HG03432 (cell line): ENCODE results near the gene AKAP6.

ENCODE experiments used
- ATAC-seq: cut with Tn5 transposase; IDR thresholded peaks from one replicate; pipeline ENCODE4 v1.9.1; 2021; ENCODE audit warnings: mild to moderate bottlenecking, moderate library complexity; ENCODE audit not compliant: unreplicated experiment

AKAP6 gene

DNA sequence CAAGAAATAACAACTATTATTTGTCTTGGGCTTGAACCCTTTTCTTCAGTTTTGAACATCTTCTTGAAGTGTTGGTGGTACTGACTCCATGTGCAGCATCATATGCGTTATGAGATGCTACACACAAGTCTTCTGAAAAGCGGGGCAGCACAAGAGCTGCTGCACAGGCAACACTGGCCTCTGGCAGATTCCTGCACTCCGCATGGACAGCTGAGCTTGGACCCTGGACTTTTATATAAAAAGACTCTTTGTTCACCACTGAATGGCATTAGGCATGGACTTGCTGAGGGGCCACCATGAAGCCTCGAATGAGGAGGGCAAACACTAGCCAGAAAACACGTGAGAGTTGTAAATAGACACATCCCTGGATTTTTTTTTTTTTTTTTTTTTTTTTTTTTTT is 398.7 kb downstream of the AKAP6 start:
- no peak for ATAC-seq

GRCh38 chr14:32728526-32728925 is 399.4 kb downstream of the AKAP6 start:
- no peak for ATAC-seq

GRCh38 chr14:32728976-32729375 is 399.9 kb downstream of the AKAP6 start:
- no peak for ATAC-seq

GRCh38 chr14:32731249-32731648 is 402.2 kb downstream of the AKAP6 start:
- no peak for ATAC-seq

DNA sequence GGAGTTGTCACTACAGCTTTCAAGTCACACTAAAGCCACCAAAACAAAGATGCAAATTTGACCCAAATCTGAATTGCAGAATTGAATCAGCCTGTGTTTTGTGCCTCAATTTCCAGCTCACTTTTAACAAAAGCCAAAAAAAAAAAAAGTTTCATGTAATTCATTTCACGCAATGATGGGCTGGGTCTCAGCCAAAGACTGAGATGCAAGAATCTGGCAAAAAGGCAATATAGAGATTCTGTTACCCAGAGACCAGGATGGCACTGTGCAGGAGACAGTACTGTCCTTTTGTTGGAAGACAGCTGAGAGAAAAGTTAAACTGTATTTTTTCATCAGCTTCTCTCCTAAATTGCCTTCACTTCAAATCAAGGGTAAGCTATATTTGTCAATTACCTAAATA is 403.9 kb downstream of the AKAP6 start:
- no peak for ATAC-seq

DNA sequence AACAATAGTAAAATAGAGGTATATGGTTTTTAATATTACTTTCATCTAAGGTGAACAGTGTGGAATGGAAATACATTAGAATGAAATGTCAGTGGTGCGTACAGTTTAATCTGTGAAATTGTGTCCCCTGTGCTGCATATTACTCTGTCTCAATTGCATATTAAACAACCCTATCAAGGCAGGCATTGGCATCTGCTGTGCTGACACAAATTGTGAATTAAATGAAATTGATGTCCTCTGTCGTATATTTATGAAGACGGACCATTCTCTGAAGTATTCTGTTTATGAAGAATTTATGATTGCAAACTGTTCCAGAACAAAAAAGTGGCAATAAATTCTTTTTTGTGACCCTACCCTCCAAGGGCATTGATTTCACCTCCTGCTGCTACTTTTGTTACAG is 405.2 kb downstream of the AKAP6 start:
- ATAC-seq: no peak

GRCh38 chr14:32737621-32738020 is 408.5 kb downstream of the AKAP6 start:
- no peak for ATAC-seq

DNA sequence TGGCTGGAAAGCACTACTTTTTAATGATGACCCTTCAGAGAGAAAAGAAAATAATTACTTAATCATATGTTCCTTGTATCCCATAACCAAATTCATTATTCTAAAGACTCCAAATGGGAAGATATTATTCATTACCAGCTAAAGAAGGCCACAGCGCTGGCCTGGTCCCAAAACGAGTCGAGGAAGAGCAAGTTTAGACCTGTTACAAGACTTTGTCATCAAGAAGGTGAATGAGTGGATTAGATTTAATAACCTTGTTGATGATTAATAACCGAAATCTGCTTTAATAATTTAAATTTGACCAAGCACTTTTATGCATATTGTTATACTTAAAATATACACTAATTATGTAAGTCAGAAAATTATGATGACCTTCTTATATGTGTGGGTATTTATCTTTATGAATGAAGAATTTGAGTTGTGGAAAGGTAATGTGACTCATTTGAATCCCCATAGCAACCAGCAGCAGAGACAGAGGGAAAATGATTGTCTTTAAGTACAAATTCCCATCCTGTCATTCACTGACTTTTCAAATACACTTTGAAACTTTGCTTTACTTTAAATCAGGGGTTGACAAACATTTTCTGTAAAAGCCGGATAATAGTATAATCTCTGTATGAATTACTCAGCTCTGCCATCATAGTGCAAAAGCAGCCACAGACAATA is 409.2 kb downstream of the AKAP6 start:
- no peak for ATAC-seq

DNA sequence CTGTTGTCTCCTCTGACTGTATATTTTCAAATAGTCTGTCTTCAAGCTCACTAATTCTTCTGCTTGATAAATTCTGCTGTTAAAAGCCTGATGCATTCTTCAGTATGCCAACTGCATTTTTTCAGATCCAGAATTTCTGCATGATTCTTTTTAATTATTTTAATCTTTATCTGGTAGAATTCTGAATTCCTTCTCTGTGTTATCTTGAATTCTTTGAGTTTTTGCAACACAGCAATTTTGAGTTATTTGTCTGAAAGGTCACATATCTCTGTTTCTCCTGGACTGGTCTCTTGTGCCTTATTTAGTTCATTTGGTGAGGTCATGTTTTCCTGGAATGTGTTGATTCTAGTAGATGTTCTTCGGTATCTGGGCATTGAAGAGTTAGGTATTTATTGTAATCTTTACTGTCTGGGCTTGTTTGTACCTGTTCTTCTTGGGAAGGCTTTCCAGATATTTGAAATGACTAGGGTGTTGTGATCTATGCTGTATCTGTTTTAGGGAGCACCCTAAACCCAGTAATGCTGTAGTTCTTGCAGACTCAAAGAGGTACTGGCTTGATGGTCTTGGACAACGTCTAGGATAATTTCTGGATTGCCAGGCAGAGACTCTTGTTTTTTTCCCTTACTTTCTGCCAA is 415.8 kb downstream of the AKAP6 start:
- no peak for ATAC-seq

DNA sequence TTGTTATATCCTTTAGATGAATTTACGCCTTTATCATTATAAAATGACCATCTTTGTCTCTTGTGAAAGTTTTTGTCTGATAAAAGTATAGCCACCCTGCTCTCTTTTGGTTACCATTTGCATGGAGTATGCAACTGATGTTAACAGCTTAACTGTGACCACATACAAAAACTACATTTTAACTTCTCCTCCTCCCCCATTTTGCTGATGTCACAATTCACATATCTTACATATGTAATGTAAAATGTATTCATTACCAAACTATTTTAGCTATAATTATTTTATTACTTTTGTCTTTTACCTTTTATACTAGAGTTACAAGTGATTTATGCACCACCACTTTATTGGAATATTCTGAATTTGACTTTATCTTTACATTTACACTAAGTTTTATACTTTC is 425.1 kb downstream of the AKAP6 start:
- ATAC-seq: no peak

DNA sequence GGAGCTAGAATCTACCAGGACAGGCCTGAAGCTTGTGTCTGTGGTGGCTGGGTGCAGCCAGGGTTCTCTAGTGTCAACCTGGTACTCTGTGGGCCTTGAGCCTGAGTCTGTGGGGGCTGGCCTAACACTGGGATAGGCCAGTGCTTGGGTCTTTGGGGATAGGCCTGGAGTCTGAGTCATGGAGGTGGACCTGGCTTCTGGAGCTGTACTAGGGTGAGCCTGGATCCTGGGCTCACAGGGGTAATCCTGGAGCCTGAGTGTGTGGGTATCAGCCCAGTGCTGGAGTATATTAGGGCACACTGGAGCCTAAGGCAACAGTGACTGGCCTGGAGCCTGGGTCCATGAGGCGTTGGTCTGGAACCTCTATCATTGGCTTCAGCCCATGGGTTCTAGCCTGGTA is 427.1 kb downstream of the AKAP6 start:
- ATAC-seq: no peak

DNA sequence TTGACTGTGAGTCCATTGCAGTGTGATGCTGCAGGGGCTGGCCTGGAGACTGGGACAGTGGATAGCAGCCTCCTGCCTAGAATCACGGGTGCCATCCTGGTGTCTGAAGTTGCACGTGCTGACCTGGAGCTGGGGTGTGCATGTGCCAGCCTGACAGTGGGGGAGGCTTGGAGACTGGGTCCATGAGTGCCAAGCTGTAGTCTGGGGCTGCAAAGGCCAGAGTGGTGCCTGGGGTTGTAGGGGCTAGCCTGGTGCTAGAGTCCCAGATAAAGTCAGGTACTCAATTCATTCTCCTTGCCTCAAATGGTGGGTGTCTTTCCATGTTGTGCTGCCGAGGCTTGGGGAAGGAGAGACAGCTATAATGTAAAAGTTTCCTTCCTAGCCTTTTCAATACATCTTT is 427.7 kb downstream of the AKAP6 start:
- no peak for ATAC-seq

DNA sequence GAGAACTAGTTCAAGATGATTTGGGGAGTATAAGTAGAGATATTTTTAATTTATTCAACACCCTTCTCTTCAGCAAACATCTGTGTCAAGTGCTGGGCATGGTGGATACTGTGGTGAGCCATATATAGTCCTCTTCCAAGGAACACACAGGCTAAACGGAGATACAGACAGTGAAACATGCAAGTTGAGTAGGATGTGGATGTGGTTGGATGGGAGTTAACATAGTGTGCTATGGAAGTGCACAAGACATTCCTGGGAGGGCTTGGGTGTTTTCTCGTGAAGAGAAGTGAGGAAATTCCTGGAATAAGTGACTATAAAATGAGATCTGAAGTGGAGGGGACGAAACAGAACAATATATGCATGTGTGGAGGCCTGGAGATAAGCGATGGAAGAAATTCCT is 428.5 kb downstream of the AKAP6 start:
- no peak for ATAC-seq

DNA sequence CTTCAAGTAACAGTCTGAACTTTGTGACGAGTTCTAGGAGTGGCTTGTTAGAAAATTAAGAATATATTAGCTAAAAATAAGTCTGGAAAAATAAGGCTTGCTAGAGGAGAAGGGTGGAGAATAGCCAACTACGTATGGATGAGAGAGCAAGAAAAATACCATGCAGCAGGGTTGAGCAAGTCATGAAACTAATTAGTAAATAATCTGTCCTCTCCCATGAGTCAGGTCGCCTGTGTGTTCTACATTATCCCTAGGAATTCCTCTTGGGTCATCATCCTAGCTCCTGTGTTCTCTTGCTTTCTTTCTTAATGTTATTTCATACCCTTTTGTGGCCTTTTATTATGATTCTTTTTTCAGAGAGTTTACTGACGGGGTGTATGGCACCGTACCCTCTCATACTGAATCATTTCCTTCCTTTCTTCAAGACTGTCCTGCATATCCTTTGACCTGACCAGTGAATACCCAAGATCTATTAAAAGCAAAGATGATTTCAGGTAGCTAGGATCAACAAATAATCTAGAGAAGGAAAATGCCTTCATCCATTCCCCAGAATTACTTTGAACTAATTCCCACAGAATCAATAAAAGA is 432.4 kb downstream of the AKAP6 start:
- ATAC-seq: no peak

DNA sequence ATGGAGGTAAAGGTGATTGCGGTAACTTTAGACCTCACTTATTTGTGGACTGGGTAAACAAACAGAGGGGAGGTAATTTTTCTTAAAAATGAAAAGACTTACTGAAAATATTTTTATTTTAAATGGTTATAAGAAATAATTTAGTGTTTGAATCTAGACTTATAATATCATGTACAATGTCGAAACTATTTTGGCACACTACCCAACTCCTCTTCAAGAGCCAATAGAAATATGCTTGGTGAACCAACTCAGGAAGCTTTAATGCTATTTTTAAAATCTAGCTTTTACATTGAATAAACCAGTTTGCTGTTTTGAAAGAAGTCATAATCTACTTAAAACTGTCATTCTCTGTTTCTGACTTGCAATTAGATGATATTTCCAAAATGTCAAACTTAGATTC is 433.8 kb downstream of the AKAP6 start:
- ATAC-seq: no peak

- no peak for ATAC-seq
These were observed 434.6 kb downstream of the AKAP6 start for GRCh38 chr14:32763673-32764072.

- ATAC-seq: no peak
These were observed 435.0 kb downstream of the AKAP6 start for GRCh38 chr14:32764131-32764530.

GRCh38 chr14:32770422-32770821 is 441.3 kb downstream of the AKAP6 start:
- ATAC-seq: no peak

GRCh38 chr14:32774214-32774613 is 445.1 kb downstream of the AKAP6 start:
- ATAC-seq: no peak

DNA sequence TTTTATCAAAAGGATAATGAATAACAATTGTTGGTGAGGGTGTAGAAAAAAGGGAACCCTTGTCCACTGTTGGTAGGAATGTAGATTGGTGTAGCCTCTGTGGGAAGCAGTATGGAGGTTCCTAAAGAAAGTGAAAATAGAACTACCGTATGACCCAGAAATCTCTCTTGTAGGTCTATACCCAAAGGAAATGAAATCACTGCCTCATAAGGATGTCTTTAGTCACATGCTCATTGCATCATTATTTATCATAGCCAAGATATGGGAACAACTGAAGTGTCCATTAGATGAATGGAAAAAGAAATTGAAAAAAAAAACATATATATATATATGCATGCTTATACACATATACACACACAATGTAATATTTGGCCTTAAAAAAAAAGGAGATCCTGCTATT is 450.7 kb downstream of the AKAP6 start:
- ATAC-seq: no peak

- no peak for ATAC-seq
These were observed 455.3 kb downstream of the AKAP6 start for GRCh38 chr14:32784405-32784804.

DNA sequence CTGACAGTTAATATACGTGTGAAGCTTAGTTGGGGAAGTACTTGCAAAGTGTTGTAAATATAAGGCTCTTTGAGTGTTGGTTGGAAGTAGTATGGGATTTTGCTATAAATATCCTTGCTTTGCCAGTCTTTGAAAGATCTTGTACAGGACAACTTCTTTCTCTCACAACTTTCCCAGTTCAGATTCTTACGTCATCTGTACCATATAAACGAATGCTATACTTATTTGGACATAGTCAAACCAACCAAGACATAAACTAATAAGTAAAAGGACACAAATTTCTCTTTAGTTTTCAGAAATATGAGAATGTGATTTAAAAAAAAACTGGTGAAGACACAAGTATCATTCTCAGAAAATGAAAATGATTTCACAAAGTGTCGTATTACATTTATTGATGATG is 456.5 kb downstream of the AKAP6 start:
- ATAC-seq: no peak

- no peak for ATAC-seq
These were observed 457.8 kb downstream of the AKAP6 start for GRCh38 chr14:32786886-32787285.
